H7 (cell line): ENCODE measurements around the gene NRG2. TPM values are rescaled to one million over a fixed set of nuclear protein-coding genes. Genes with fewer than 3 reads are reported as not detected.

ENCODE experiments used
- DNase-seq: peaks from one replicate; pipeline ENCODE4 v3.0.0; 2012
- H3K27me3 ChIP-seq: 2 replicates; pipeline ENCODE4 v1.6.0; 2011; ENCODE audit warnings: mild to moderate bottlenecking, low read length; ENCODE audit not compliant: control insufficient read depth, insufficient read depth
- H3K36me3 ChIP-seq: replicated peaks from 2 replicates; pipeline ENCODE4 v1.5.1; 2011; ENCODE audit warnings: low read length; ENCODE audit not compliant: control insufficient read depth, insufficient read depth
- H3K4me3 ChIP-seq: 2 replicates; pipeline ENCODE4 v1.5.1; 2011; ENCODE audit warnings: low read depth, mild to moderate bottlenecking, control low read depth, low read length, moderate library complexity; ENCODE audit not compliant: insufficient read depth
- total RNA-seq: library from RNA; depleted of rRNA; stranded (reverse); fragments of >200 nt; shearing (Covaris generic); gene quantifications from 2 replicates; pipeline ENCODE4 v1.2.3, GENCODE V29; 2014

The NRG2 gene
- total RNA-seq, 1 experiment from 2014 or later = 0.24 TPM

DNA sequence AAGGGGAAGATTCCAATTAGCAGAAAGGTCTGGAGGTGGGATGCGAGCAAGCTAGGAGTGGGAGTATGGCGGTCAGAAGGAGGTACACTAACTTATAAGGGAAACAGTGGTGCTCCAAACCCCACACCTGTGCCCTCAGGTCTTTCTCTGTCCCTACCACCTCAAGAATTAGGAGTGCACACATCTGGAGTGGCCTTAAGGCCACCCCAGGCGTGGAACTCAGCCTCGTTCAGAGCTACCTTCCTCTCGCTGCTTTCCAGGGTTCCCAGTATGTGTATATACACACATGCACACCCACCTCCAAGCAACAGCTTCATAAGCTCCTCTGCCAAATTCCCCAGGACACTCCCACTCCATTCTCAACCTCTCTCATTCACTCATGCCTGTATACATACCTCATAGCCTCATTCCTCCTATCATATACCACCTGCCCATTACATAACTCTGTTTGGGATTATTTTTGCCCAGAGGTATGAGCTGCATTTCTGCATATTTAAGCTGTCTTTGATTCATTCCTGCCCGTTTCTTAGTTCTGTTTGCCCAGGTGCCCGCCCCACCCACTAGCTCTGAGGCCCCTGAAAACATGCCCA lies 128.8 kb downstream of the NRG2 start:
- DNase-seq = no peak
- Histone ChIP-seq H3K36me3 (no peaks in the 10 kb centered on the region), H3K27me3 (no peaks in the 10 kb centered on the region; the same call in 1 of the 2 replicates), H3K4me3 (no peak overlapping the region)

DNA sequence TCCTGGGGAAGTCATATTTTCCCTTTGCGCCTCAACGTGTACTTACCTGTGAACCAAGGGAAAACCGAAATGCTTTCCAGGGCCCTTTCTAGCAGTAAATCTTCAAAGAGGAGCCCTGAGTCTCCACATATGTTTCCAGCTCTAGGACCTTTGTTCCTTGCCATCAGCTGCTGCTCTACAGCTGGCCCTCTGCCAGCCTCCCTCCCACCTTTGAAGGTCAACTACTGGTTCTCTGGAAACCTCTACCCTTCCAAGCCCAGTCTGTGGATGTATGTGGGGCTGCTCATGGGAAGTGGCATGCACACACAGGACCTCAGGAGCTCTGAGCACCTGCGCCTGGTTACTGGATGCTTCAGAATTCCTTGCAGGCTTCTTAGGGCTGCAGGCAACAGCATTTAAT lies 130.3 kb downstream of the NRG2 start:
- no peaks in the 10 kb centered on the region for H3K36me3 ChIP-seq
- no peaks in the 10 kb centered on the region; the same call in 1 of the 2 replicates for H3K27me3 ChIP-seq
- H3K4me3 ChIP-seq = no peak overlapping the region
- no peak for DNase-seq

DNA sequence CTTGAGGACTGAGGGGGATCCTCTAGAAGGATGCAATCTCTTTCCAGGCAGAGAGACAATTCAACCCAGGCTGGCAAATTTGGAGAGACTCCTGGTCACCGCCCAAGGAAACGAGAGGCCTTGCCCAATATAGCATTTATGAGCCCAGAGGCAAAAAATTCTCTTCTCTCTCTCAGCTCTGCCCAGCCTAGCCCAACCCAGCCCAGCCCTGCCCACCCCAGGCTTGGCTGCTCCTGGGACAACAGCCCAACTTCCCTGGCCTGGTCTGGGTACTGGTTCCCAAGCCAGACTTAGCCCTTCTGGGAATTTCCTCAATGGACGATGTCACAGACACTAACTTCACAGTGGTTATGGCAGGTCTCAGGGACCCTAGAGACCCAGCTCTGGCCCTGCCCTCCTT lies 130.9 kb downstream of the NRG2 start:
- H3K36me3 ChIP-seq = no peaks in the 10 kb centered on the region
- H3K4me3 ChIP-seq = no peak overlapping the region
- H3K27me3 ChIP-seq = no peaks in the 10 kb centered on the region; the same call in 1 of the 2 replicates
- DNase-seq = no peak

DNA sequence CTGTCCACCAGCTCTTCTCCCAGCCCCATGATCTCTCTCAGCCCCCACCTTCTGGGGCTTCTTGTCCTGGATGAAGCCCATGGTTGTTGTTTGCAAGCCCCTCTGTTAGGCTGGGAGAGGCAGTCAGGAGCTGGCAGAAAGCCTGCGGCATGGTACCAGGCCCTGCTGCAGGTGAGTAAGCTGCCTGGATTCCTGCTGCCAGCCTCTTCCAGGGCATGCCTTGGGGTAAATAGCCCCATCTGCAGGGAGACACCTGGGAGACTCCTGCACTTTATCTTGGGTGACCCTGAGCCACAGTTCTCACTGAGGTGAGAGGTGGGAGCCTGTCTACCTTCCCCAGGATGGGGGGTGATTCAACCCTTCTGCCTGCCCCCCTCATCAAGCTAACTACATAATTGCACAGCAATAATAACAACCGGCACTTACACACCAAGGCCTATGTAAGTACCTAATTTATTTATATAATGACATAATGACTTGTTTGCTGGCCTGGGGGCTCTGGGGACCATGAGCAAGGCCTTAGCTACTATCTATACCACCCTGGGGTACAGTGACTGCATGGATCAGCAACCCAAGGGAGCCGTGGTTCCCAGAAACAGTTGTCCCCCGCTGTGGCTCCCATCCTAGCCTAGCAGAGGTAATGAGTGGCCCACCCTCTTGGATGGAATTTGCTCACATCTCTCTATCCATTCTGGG lies 131.5 kb downstream of the NRG2 start:
- H3K27me3 ChIP-seq = peaks cover 1% of the 10 kb centered on the region; the same call in 1 of the 2 replicates
- no peak overlapping the region for H3K4me3 ChIP-seq
- no peak for DNase-seq
- H3K36me3 ChIP-seq = no peaks in the 10 kb centered on the region

DNA sequence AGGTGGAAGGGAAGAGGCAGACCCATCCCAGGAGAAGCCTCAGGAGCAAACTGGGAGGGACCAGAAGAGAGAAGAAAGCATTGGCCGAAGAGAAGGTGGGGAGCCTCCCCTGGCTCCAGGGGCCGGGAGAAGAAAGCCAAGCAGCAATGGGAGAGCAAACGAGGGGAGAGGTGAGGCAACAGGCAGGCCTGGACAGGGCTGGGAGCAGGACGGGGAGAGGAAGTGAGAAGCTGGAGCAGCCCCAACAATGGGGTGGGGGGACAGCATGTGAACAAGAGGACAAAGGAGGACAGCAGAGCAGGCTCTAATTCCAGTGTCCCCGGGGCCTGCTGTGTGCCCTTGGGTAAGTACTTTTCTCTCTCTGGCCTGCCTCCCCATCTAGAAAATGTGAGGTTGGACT lies 132.2 kb downstream of the NRG2 start:
- no peak for DNase-seq
- Histone ChIP-seq H3K27me3 (peaks cover 6% of the 10 kb centered on the region; the same call in 1 of the 2 replicates), H3K36me3 (no peaks in the 10 kb centered on the region), H3K4me3 (no peak overlapping the region)

DNA sequence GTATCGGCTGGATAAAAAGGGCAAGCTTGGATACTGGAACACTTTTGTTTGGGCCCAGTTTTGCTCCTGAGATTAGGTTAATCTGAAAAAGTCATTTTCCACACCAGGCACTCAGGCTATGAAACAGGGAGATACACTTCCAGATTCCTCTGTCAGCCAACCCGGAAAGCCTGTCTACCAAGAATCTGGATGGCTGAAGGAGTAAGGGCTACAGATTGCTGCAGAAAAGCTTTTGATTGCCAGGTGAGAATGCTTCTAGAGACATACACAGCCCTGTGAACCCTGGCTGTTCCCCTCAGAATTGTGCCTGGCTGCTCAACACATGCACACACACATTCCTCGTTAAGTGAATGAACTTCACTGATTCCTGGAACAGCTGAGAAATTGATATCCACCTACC lies 133.1 kb downstream of the NRG2 start:
- DNase-seq = no peak
- Histone ChIP-seq H3K36me3 (no peaks in the 10 kb centered on the region), H3K27me3 (peaks cover 13% of the 10 kb centered on the region), H3K4me3 (no peak overlapping the region)

DNA sequence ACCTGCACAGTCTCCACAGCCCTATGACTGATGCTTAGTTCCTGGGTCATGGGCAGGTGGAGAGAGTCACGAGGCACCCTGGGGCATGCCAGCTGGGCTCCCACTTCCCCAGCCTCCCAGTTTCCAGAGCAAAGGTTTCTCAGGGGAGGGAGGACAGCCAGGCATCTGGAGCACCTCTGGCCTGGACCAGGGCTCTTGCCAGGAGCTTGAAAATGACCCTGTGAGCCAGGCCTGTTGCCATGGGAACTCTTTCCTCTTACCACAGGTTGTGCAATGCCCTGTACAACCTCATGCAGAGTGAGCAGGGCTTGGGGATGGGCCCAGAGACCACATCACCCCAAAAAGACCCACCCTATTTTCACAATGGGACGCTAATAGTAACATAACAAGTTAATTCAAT lies 134.3 kb downstream of the NRG2 start:
- no peak for DNase-seq

DNA sequence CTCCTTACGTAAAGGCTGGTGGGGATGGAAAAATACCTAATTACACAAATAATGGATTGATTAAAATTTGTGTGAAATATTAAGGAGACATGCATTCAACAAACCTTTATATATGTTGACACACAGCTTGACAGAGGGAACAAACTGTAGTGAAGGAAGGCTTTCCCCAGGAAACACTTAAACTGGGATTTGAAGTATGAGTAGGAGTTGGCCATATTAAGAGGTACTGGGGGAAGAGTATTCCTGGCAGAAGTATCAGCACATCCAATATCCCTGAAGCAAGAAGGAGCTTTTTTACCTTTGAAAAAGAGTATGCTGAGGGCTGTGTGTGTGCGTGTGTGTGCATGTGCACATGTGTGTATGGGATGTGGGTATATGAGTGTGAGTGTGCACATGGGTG lies 136.4 kb downstream of the NRG2 start:
- peaks cover 47% of the 10 kb centered on the region for H3K27me3 ChIP-seq
- no peak overlapping the region for H3K4me3 ChIP-seq
- no peak for DNase-seq
- no peaks in the 10 kb centered on the region for H3K36me3 ChIP-seq

More for the DNA sequence above, 134.3 kb downstream of the NRG2 start:
- H3K4me3 ChIP-seq = no peak overlapping the region
- peaks cover 26% of the 10 kb centered on the region for H3K27me3 ChIP-seq
- no peaks in the 10 kb centered on the region for H3K36me3 ChIP-seq

DNA sequence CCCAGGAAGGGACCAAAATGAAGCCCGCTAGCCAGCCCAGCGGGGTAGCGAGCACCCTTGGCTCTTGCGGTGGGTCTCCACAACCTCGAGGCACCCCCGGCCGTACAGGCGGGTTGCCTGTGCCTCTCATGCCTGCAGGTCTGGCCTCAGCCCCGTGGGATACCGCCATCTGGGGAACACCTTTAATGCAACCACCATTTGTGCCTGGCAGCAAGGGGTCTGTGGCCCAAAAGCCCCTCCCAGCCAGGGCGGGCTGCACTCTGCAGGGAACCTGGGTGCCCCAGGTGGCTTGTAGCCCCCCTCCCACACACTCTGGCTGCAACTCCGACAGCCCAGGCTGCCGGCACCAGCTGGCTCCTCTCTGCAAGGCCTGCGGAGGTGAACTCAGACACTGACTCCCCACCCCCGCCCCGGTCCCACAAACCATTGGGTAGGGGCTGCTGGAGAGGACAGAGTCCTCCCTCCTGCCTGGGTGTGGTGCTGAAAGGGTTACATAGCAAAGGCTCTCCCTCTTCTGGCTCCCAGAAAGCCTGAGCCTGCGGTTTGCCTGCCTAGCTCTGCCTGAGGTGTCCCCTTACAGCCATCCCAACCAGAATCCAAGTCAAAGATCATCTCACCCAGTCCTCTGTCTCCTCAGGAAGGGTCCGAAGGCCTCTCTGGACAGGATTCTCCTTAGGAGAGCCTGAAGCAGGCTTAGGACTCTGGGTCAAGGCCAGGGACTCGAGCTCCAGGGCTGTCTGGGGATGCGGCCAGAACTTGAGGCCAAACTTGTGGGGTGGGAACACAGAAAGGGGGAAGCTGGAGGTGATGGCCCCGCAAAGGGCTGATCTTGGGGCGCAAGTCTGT lies 138.1 kb downstream of the NRG2 start:
- Histone ChIP-seq H3K36me3 (no peaks in the 10 kb centered on the region), H3K27me3 (peaks cover 62% of the 10 kb centered on the region), H3K4me3 (peak overlapping the region; percentile 58)
- DNase-seq = peak; percentile 87

DNA sequence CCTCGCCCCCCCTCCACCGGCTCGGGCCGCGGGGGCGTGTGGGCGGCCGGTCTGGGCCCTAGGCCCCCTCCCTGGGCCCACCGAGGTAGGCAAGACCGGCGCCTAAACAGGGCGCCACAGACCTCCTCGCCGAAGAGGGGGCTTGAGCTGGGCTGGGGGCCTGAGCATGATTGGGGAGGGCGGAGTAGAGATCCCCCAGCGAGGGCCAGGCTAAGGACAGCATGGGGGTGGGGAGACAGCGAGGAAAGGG lies 138.6 kb downstream of the NRG2 start:
- Histone ChIP-seq H3K4me3 (peak overlapping the region; percentile 58), H3K36me3 (no peaks in the 10 kb centered on the region), H3K27me3 (peaks cover 67% of the 10 kb centered on the region)
- no peak for DNase-seq

DNA sequence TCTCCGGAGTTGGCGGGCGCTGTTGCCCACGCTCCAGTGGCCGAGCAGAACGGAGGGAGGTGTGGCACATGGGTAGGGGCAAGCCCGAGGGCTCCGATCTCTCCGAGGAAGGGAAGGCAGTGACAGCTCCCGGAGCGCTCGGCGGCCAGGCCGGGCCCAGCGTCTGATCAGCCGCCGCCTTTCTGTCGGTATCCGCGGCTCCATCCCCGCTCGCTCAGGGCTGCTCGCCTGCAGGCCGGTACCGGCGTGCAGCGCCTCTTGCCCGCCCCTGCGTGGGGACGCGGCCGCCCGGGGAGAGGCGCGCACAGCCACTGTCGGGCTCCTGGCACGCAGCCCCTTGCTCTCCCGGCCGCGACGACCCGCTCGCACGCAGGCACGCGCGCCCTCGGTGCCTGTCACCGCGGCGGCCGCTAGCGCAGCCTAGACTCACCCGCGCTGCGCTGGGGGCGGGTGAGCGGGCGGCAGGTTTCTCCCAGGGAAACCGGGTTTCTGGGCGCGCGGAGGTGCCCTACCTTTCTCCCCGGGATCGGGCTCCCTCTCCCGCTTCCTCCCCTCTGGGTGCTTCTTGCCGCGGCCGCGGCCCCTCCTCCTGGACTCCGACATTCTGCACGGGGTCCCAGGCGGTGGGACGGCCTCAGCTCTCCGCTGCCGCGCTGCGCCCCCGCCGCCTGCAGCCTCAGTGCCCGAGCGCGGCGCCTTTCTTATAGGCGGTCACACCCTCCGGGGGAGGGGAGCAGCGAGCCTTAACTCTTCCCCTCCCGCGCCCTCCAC lies 139.1 kb downstream of the NRG2 start:
- peaks cover 67% of the 10 kb centered on the region for H3K27me3 ChIP-seq
- peak; percentile 91 for DNase-seq
- H3K4me3 ChIP-seq = peak overlapping the region; percentile 58
- H3K36me3 ChIP-seq = no peaks in the 10 kb centered on the region

DNA sequence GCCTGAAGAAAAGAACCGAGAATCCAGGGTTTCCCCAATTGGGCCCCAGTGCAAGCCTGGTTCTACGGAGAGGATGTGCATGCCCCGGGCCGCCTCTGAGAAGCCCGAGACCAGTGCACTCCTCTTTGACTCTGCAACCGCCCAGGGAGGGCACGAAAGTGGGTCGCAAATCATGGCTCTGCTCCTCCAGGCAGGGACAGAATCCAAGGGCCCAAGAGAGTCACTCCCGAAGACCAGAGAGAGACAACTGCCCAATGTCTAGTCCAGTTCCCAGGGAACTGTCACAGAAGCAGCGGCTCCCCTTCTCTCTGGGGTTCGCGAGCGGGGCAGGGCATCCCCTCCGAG lies 139.7 kb downstream of the NRG2 start:
- peak; percentile 65 for DNase-seq
- Histone ChIP-seq H3K27me3 (peaks cover 67% of the 10 kb centered on the region), H3K4me3 (peak overlapping the region; percentile 58), H3K36me3 (no peaks in the 10 kb centered on the region)

DNA sequence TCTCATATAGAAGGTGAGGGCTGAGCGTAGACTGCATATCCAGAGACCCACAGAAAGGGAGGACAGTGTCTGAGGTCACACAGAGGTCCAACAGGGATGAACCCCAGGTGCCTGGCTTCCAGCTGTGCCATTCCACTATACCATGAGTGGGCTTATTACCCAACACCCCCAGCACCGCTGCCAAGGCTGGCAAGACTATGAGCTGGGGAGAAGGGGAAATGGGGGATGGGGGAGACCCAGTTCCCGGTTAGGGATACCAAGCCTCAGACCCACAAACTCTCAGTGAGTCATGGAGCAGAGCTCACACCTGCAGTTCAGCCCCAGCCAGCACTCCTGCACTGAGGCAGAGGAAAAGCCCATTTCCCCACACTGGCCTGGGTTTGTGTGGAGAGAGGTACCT lies 141.1 kb downstream of the NRG2 start:
- H3K27me3 ChIP-seq = peaks cover 71% of the 10 kb centered on the region
- DNase-seq = no peak
- H3K36me3 ChIP-seq = no peaks in the 10 kb centered on the region
- no peak overlapping the region for H3K4me3 ChIP-seq

DNA sequence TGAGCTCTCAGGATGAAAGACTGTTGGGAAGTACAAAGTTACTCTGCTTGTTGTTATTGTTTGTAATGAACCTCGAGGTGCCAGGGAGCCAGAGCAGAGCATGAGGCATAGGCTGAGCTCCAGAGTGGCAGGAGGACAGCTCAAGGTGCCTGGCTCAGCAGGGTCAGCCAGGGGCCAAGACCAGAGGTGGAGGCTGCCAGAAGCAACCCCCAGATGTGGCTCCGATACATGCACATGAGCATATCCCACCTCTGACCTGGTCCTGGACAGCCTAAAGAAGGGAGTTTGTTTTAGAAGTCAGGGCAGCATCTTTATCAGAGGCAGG lies 141.9 kb downstream of the NRG2 start:
- H3K27me3 ChIP-seq = peaks cover 66% of the 10 kb centered on the region
- no peak for DNase-seq
- H3K4me3 ChIP-seq = no peak overlapping the region
- no peaks in the 10 kb centered on the region for H3K36me3 ChIP-seq
